Measurements from ENCODE around the gene EVPL.

DNA sequence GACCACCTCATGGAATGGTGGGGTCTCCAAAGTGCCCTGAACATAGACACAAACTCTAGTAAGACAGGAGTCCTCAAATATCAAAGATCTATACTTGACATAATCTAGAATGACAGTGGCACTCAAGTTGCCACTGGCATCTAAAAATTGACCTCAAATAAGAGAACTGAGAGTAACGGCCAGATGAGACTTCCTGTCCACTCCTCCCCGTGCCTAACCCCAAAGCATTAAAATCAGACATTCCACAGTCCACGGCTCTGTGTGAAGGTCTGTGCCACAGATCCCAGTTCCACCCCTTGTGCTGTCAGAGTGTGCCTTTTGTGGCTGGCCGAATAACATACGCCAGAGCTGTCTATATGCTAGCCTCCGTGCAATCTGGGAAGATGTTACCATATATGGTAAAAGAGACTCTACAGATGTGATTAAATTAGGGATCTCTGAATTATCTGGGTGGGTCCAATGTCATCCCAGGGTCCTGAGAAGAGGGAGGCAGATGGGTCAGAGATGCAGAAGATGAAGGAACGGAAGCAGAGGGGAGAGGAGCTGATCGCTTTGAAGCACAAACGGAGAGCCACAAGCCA is 21.0 kb upstream of the EVPL start:
- TF ChIP-seq, protein P1, sequence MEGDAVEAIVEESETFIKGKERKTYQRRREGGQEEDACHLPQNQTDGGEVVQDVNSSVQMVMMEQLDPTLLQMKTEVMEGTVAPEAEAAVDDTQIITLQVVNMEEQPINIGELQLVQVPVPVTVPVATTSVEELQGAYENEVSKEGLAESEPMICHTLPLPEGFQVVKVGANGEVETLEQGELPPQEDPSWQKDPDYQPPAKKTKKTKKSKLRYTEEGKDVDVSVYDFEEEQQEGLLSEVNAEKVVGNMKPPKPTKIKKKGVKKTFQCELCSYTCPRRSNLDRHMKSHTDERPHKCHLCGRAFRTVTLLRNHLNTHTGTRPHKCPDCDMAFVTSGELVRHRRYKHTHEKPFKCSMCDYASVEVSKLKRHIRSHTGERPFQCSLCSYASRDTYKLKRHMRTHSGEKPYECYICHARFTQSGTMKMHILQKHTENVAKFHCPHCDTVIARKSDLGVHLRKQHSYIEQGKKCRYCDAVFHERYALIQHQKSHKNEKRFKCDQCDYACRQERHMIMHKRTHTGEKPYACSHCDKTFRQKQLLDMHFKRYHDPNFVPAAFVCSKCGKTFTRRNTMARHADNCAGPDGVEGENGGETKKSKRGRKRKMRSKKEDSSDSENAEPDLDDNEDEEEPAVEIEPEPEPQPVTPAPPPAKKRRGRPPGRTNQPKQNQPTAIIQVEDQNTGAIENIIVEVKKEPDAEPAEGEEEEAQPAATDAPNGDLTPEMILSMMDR (IDR thresholded peaks at IDR 0.05; ENCODE audit: borderline replicate concordance, extremely low read depth, low read length, poor library complexity, severe bottlenecking): no peak
- no peak for TF ChIP-seq EZH2 (IDR thresholded peaks at IDR 0.05; ENCODE audit: borderline replicate concordance, low read depth, low read length, severe bottlenecking)

Measured in DND-41 (cell line).